H1 (cell line): ENCODE results near the gene MAB21L3. TPM values are rescaled to one million over a fixed set of nuclear protein-coding genes. Genes with fewer than 3 reads are reported as not detected.

Experiments used
- KDM5A ChIP-seq: fragments of 200-600 bp; IDR thresholded peaks from 2 replicates; pipeline ENCODE4 v1.7.1; 2012; ENCODE audit warnings: mild to moderate bottlenecking, low read length, inconsistent platforms, mixed read lengths
- SIN3A ChIP-seq, 2 experiments: IDR thresholded peaks in 1 of 2; conservative IDR thresholded peaks in 1 of 2; 2 replicates each; pipeline ENCODE4 v1.6.1; 2011 to 2012; ENCODE audit warnings: low read length in 2 of 2, improper control_type of control experiment in 1 of 2, low read depth in 1 of 2, mild to moderate bottlenecking in 1 of 2
- SP1 ChIP-seq: IDR thresholded peaks from 2 replicates; pipeline ENCODE4 v1.6.1; 2011; ENCODE audit warnings: low read depth, low read length
- TCF12 ChIP-seq: IDR thresholded peaks from 2 replicates; pipeline ENCODE4 v1.6.1; 2011; ENCODE audit warnings: low read depth, mild to moderate bottlenecking, low read length
- YY1 ChIP-seq: IDR thresholded peaks from 2 replicates; pipeline ENCODE4 v1.6.1; 2011; ENCODE audit warnings: low read depth, mild to moderate bottlenecking, low read length
- polyA plus RNA-seq, 7 experiments: library from polyadenylated mRNA; depleted of rRNA in 3 of 7; stranded (reverse) in 5 of 7; unstranded in 2 of 7; fragments of >200 nt in 5 of 7; fragments of 200-250 nt in 2 of 7; gene quantifications; 1 replicate in 5 of 7; 2 replicates in 1 of 7; 4 replicates in 1 of 7; pipeline versions ENCODE4 v1.2.1 to v1.2.3, GENCODE V29; 2011 to 2013; ENCODE audit warnings: missing spikeins in 2 of 7, mixed read lengths in 2 of 7
- total RNA-seq: library from RNA; stranded (reverse); fragmentation: NEBNext Ultra II Directional; extraction: Animal tissue kit (Norgen Biotek cat#: 25700); gene quantifications from 2 replicates; pipeline ENCODE4 v1.2.1, GENCODE V29; 2021

MAB21L3 gene
- total and polyA plus RNA-seq, 2 of the 8 experiments (the other 6 are each of a cell fraction or from before 2014, with no cell fraction given), result not detected

DNA sequence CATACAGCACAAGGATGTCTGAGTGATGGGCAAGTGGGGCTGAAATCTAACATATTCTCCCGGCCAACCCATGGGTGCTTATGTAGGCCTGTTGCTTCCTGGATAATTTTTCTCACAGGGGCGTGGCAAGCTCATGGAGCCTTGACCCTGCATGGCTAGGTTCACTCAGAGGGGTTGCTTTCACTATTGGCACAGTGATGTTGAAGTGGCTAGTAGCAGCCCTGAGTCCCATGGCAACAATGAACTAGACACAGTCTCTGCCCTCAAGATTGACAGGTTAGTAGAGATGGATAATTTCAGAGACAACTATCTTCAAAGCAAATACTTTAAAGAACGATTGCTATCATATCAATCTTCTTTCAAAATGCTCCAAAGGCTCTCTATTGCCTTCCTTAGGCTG is 6.5 kb upstream of the MAB21L3 start (continued):
- TF ChIP-seq SP1 (no peak), TCF12 (no peak), YY1 (no peak), SIN3A (conservative IDR thresholded peaks at IDR 0.05 in 1 of 2, IDR thresholded peaks at IDR 0.05 in 1 of 2; ENCODE audit: low read depth in 1 of 2, low read length in 2 of 2) (no peak), KDM5A (no peak)
